ENCODE data around the gene AHCYL2. TPM values are rescaled to one million over a fixed set of nuclear protein-coding genes. Genes with fewer than 3 reads are reported as not detected.

The AHCYL2 gene
- polyA plus RNA-seq, 1 experiment = 13.3 TPM

- Histone ChIP-seq H3K27me3 (ENCODE audit: control insufficient read depth, insufficient read depth, low read length) (no peaks in the 10 kb centered on the region), H3K4me3 (ENCODE audit: low read depth, low read length) (no peak overlapping the region), H3K27ac (ENCODE audit: low read depth, low read length) (no peak overlapping the region), H3K9me3 (ENCODE audit: control insufficient read depth, insufficient read depth, low read length) (no peaks in the 10 kb centered on the region)
- ChIA-PET CTCF (interaction anchor here (0.6 to 4.8 kb wide), 6 partner anchors 8 to 170 kb away, joined by 3 to 30 read pairs (median 4); no protein-coding TSS in a partner anchor), POLR2A (no interaction called here)
- no peak for DNase-seq (ENCODE audit: low read depth, low spot score)
- TF ChIP-seq CTCF (IDR thresholded peaks at IDR 0.05; ENCODE audit: low read depth, low read length) = no peak
Observed at GRCh38 chr7:129388333-129389098, 163.7 kb downstream of the AHCYL2 start.

- H3K9me3 ChIP-seq (ENCODE audit: control insufficient read depth, insufficient read depth, low read length) = no peaks in the 10 kb centered on the region
- H3K27me3 ChIP-seq (ENCODE audit: control insufficient read depth, insufficient read depth, low read length) = no peaks in the 10 kb centered on the region
- TF ChIP-seq CTCF (IDR thresholded peaks at IDR 0.05; ENCODE audit: low read depth, low read length) = 0 out of 2 replicates have a peak, but pooled peaks have one; percentile 4
- no peak overlapping the region for H3K27ac ChIP-seq (ENCODE audit: low read depth, low read length)
- CTCF ChIA-PET = interaction anchor here (0.8 to 4.8 kb wide), 3 partner anchors 13 to 171 kb away, joined by 3 to 30 read pairs (median 30); no protein-coding TSS in a partner anchor
- no peak for DNase-seq (ENCODE audit: low read depth, low spot score)
- no peak overlapping the region for H3K4me3 ChIP-seq (ENCODE audit: low read depth, low read length)
- POLR2A ChIA-PET = no interaction called here
Observed at GRCh38 chr7:129389829-129390228, 165.0 kb downstream of the AHCYL2 start.

GRCh38 chr7:129390314-129390713 lies 165.5 kb downstream of the AHCYL2 start:
- POLR2A ChIA-PET = no interaction called here
- Histone ChIP-seq H3K27me3 (ENCODE audit: control insufficient read depth, insufficient read depth, low read length) (no peaks in the 10 kb centered on the region), H3K27ac (ENCODE audit: low read depth, low read length) (no peak overlapping the region), H3K9me3 (ENCODE audit: control insufficient read depth, insufficient read depth, low read length) (no peaks in the 10 kb centered on the region), H3K4me3 (ENCODE audit: low read depth, low read length) (no peak overlapping the region)
- CTCF ChIA-PET = interaction anchor here (4.2 to 4.8 kb wide), 2 partner anchors 13 to 23 kb away, joined by 30 read pairs; no protein-coding TSS in a partner anchor
- TF ChIP-seq CTCF (IDR thresholded peaks at IDR 0.05; ENCODE audit: low read depth, low read length) = no peak
- DNase-seq (ENCODE audit: low read depth, low spot score) = no peak

- Histone ChIP-seq H3K9me3 (ENCODE audit: control insufficient read depth, insufficient read depth, low read length) (no peaks in the 10 kb centered on the region), H3K27me3 (ENCODE audit: control insufficient read depth, insufficient read depth, low read length) (no peaks in the 10 kb centered on the region), H3K27ac (ENCODE audit: low read depth, low read length) (no peak overlapping the region), H3K4me3 (ENCODE audit: low read depth, low read length) (no peak overlapping the region)
- no peak for TF ChIP-seq CTCF (IDR thresholded peaks at IDR 0.05; ENCODE audit: low read depth, low read length)
- POLR2A ChIA-PET = interaction anchor here (0.6 to 0.7 kb wide), 2 partner anchors 25 to 431 kb away, joined by 3 to 4 read pairs; no protein-coding TSS in a partner anchor
- DNase-seq (ENCODE audit: low read depth, low spot score) = no peak
- CTCF ChIA-PET = interaction anchor here (1.2 to 1.5 kb wide), 3 partner anchors 10 to 24 kb away, joined by 4 to 11 read pairs (median 6); no protein-coding TSS in a partner anchor
Observed at GRCh38 chr7:129391546-129392171, 166.8 kb downstream of the AHCYL2 start.

- CTCF ChIA-PET = interaction anchor here (1.0 to 1.1 kb wide), 2 partner anchors 17 to 25 kb away, joined by 3 to 4 read pairs; no protein-coding TSS in a partner anchor
- no peaks in the 10 kb centered on the region for H3K9me3 ChIP-seq (ENCODE audit: control insufficient read depth, insufficient read depth, low read length)
- POLR2A ChIA-PET = no interaction called here
- H3K27me3 ChIP-seq (ENCODE audit: control insufficient read depth, insufficient read depth, low read length) = no peaks in the 10 kb centered on the region
- DNase-seq (ENCODE audit: low read depth, low spot score) = no peak
- no peak for TF ChIP-seq CTCF (IDR thresholded peaks at IDR 0.05; ENCODE audit: low read depth, low read length)
- no peak overlapping the region for H3K27ac ChIP-seq (ENCODE audit: low read depth, low read length)
- no peak overlapping the region for H3K4me3 ChIP-seq (ENCODE audit: low read depth, low read length)
Observed at GRCh38 chr7:129393255-129393654, 168.4 kb downstream of the AHCYL2 start.
